ENCODE data around the gene BHMT.

- TF ChIP-seq POLR2AphosphoS5 (IDR thresholded peaks at IDR 0.05) (no peak), POLR2A (IDR thresholded peaks at IDR 0.05) (no peak)
- TF ChIP-seq, protein P1, sequence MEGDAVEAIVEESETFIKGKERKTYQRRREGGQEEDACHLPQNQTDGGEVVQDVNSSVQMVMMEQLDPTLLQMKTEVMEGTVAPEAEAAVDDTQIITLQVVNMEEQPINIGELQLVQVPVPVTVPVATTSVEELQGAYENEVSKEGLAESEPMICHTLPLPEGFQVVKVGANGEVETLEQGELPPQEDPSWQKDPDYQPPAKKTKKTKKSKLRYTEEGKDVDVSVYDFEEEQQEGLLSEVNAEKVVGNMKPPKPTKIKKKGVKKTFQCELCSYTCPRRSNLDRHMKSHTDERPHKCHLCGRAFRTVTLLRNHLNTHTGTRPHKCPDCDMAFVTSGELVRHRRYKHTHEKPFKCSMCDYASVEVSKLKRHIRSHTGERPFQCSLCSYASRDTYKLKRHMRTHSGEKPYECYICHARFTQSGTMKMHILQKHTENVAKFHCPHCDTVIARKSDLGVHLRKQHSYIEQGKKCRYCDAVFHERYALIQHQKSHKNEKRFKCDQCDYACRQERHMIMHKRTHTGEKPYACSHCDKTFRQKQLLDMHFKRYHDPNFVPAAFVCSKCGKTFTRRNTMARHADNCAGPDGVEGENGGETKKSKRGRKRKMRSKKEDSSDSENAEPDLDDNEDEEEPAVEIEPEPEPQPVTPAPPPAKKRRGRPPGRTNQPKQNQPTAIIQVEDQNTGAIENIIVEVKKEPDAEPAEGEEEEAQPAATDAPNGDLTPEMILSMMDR (IDR thresholded peaks at IDR 0.05): no peak
Measured at GRCh38 chr5:79088507-79088906, 23.1 kb upstream of the BHMT start.

Data from prostate gland (tissue), 2 donors.